Left cardiac atrium (tissue), 4 donors: ENCODE data around the gene NPPB. TPM values are rescaled to one million over a fixed set of nuclear protein-coding genes. Genes with fewer than 3 reads are reported as not detected.
A peak's percentile ranks its signal among the peaks of the same experiment; 100 is the strongest.
"Not testable (repeated sequence)": the region's sequence is repeated elsewhere in the genome, so short reads cannot be mapped to it uniquely, and the experiment has no call there.

Experiments
- ATAC-seq, 2 donors: fragments of 200-7000 bp; cut with Tn5 transposase; one replicate each; pipeline ENCODE4 v1.9.1; 2020; ENCODE audit warnings: mild to moderate bottlenecking in 2 of 2, moderate library complexity in 2 of 2
- DNase-seq: peaks from one replicate; pipeline ENCODE4 v3.0.0-alpha.2; 2020
- intact Hi-C, 2 donors: fragments of 100-400 bp; cut with DNase I; formaldehyde crosslinking; loops; one replicate each; pipeline versions ENCODE4 v1.14.1 to v1.15.1; 2022 to 2023
- long read RNA-seq: library from polyadenylated mRNA; unstranded; transcript quantifications from one replicate; pipeline ENCODE4 v2.0.0, GENCODE V29; 2021
- total RNA-seq, 2 donors: library from RNA; stranded (reverse); fragmentation: NEBNext Ultra II Directional; extraction: Animal tissue kit (Norgen Biotek cat#: 25700); gene quantifications; one replicate each; pipeline ENCODE4 v1.2.1, GENCODE V29; 2021
- donor health status: DM: no; HTN: yes; CAD: no.
- donor health status: DM: no; HTN: yes; CAD: no; lungs with severe emphysema.
- donor health status: DM: yes; HTN: yes; CAD: no.
- donor health status: Dilated cardiomyopathy.

The NPPB gene
- 1,000 to 10,000 TPM in 1 of 2 donors, 100 to 1,000 TPM in 1; 368 to 4,414 TPM for total RNA-seq
- long read RNA-seq, transcript NPPB-201 (3 exons, 694 nt): major isoform, 136 of 149 reads
- long read RNA-seq, partial matches to known transcripts: 3 of 149 reads
- long read RNA-seq, other reads (novel, unspliced or antisense): 10 of 149 reads

GRCh38 chr1:11858613-11858967, at the start of gene NPPB:
Gene NPPB, minus strand, starts transcription at chr1:11858945. Its CDS starts 112 bp downstream, at chr1:11858833.
- ATAC-seq (no peak), DNase-seq (no peak)
- intact Hi-C loops: loop anchor here in 1 of 2 donors (2.0 kb wide), 1 partner anchor 48 kb away; no protein-coding TSS in a partner anchor

- intact Hi-C loops: loop anchor here in 1 of 2 donors (1.0 kb wide), 1 partner anchor 72 kb away; the partner anchor contains the start of gene MFN2
- ATAC-seq (peak; percentile 76 to 83), DNase-seq (peak; percentile 51)
Measured at GRCh38 chr1:11908095-11908675, 49.4 kb upstream of the NPPB start.

DNA sequence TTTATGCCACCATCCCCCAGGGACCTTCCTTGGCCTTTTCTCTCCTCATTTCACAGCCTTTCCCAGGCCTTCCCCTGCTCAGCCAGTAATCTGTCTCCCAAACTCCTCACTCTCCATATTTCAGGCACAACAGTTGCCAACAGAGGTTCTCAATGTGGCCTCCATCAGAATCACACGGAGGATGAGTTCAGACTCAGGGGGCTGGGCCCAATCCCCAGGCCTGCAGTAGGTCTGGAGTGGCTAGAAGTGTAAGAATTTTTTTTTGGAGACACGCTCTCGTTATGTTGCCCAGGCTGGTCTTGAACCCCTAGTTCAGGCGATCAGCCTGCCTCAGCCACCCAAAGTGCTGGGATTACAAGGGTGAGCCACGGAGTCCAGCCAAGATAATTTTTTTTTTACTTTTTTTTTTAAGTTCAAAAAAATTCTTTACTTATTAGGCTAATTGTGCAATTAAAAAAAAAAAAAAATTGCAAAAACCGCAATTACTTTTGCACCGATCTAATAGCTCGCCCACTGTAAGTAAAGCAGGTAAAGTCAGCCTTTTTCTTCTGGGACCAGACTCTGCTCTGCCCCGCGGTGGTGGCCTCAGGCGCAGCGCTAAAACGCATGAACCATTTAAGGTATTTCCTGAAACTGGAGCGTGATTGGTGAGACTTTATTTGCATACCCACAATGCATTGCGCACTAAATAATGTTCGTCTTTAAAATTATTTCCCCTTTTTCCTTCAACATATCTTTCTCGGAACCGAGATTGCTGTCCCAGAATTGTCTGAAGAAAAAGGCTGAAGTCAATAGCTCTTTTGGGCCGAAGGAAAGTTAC, 48.7 kb upstream of the NPPB start:
- ATAC-seq (peak; percentile 76 to 88), DNase-seq (peak; percentile 91)
- intact Hi-C loops: loop anchor here in 1 of 2 donors (1.0 to 2.0 kb wide), 2 partner anchors 49 to 73 kb away; partner anchors contain the start of genes MFN2 and NPPB

- DNase-seq (no peak), ATAC-seq (no peak)
- intact Hi-C loops: loop anchor here in 1 of 2 donors (2.0 kb wide), 1 partner anchor 48 kb away; the partner anchor contains the start of gene NPPB
Measured at GRCh38 chr1:11906870-11907269, 48.1 kb upstream of the NPPB start.

DNA sequence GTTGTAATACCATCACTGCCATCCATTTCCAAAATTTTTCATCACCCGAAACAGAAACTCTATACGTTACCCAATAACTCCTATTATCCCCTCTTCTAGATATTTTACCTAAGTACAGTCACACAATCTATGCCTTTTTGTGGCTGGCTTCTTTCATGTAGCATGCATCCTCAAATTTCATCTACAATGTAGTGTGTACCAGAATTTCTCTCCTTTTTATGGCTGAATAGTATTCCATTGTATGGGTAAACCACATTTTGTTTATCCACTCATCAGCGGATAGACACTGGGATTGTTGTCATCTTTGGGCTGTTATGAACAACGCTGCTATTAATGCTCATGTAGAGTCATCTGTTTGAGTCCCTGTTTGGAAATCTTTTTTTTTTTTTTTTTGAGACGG, 46.2 kb upstream of the NPPB start:
- DNase-seq: no peak
- ATAC-seq: no peak
- intact Hi-C loops: no loop called here

DNA sequence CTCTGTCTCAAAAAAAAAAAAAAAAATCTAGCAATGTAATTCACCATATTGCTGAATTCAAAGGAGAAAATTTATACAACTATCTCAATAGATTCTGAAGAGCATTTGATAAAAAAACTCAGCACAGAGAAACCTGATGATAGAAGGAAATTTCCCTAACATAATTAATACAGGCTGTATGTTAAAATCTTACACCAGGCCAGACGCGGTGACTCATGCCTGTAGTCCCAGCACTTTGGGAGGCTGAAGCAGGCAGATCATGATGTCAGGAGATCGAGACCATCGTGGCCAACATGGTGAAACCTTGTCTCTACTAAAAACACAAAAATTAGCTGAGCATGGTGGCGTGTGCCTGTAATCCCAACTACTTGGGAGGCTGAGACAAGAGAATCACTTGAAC, 45.4 kb upstream of the NPPB start:
- intact Hi-C loops, ATAC-seq: not testable (repeated sequence)

GRCh38 chr1:11903210-11903609, 44.5 kb upstream of the NPPB start:
- no peak for ATAC-seq
- no peak for DNase-seq
- intact Hi-C loops: no loop called here

More for the DNA sequence above, 45.4 kb upstream of the NPPB start:
- not testable (repeated sequence) for DNase-seq

GRCh38 chr1:11901446-11901845, 42.7 kb upstream of the NPPB start:
- DNase-seq, intact Hi-C loops, ATAC-seq: not testable (repeated sequence)

GRCh38 chr1:11898831-11899467, 40.2 kb upstream of the NPPB start:
- DNase-seq (no peak), ATAC-seq (peak; percentile 44 to 59)
- intact Hi-C loops: no loop called here

- ATAC-seq (no peak), DNase-seq (no peak)
- intact Hi-C loops: no loop called here
Measured at GRCh38 chr1:11898086-11898785, 39.5 kb upstream of the NPPB start.

- not testable (repeated sequence) for ATAC-seq
- intact Hi-C loops: loop anchor here in 1 of 2 donors (1.0 kb wide), 1 partner anchor 56 kb away; no protein-coding TSS in a partner anchor
Measured at GRCh38 chr1:11894501-11894900, 35.8 kb upstream of the NPPB start.

DNA sequence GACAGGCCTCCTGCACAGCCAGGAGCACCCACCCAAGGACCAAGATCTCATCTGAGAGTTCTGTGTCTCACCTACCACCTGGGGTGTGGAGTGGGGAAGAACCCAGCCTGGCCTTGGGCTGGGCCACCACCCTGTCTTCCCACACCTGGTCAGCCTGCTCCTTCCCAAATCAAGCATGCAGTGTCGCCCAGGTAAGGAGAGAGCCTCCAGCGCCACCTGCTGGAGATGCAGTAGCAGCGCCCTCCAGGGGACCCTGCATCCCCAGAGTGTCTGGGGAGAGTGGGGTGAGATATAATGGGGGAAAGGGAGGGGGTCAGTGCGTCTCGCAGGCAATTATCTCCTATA, 35.1 kb upstream of the NPPB start:
- no peak for DNase-seq
- ATAC-seq: peak; percentile 85 to 89
- intact Hi-C loops: loop anchor here (1.0 to 2.0 kb wide), 2 partner anchors 55 to 56 kb away; no protein-coding TSS in a partner anchor

More at GRCh38 chr1:11894501-11894900, 35.8 kb upstream of the NPPB start:
- DNase-seq: not testable (repeated sequence)

DNA sequence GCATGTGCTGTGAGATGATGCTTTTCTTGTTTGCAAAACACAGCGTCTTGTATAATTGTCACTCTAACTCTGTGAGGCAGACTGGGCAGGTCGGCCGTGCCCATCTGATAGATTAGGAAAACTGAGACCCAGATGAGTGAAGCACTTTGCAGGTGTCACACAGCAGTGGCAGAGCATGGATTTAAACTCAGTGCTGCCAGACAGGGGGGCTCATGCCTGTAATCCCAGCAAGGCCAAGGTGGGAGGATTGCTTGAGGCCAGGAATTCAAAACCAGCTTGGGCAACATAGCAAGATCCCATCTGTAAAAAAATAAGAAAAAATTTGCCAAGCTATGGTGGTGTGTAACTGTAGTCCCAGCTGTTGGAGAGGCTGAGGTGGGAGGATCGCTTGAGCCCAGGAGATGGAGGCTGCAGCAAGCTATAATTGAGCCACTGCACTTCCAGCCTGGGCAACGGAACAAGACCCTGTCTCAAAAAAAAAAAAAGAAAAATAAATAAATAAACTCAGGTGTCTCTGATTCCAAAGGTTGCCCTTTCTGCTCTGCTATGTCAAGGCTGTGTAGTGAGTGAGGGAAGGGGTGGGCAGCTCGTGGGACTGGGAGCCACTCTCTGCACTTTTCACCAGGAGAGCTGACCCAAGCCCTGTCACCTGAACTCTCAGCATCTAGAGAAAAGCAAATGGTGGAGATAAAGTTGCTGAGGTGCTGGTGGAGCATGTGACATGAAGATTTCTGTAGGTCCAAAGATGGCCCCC, 32.9 kb upstream of the NPPB start:
- no peak for ATAC-seq
- intact Hi-C loops: loop anchor here in 1 of 2 donors (2.0 kb wide), 1 partner anchor 53 kb away; no protein-coding TSS in a partner anchor
- DNase-seq: no peak

GRCh38 chr1:11888877-11889208, 30.1 kb upstream of the NPPB start:
- ATAC-seq (no peak), DNase-seq (no peak)
- intact Hi-C loops: no loop called here

DNA sequence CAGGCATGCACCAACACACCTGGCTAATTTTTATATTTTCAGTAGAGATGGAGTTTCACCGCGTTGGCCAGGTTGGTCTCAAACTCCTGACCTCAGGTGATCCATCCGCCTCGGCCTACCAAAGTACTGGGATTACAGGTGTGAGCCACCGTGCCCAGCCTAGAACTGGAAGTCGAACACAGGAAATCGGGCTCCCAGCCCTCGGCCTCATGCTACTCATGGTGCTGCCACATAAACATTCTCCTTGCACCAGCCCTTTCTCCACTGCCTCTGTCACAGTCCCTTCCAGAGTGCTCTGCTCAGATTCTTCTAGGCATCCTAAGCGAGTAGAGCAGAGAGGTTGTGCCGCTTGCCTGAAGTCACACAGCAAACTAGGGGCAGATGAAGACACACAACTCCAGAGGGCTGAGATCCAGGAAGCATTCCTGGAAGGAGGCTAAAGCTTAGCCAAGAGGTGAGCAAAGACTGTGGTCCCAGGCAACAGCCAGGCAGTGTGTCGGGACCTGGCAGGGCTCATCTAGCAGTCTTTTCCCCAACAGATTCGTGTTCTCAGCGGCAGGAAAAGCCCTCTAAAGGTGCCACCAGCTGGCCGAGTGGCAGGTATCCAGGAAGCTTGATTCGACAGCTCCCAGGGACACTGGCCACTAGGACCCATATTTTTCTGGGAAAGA, 29.6 kb upstream of the NPPB start:
- no peak for ATAC-seq
- intact Hi-C loops: no loop called here
- DNase-seq: no peak

- ATAC-seq (no peak), DNase-seq (no peak)
- intact Hi-C loops: loop anchor here in 1 of 2 donors (2.0 kb wide), 1 partner anchor 39 kb away; no protein-coding TSS in a partner anchor
Measured at GRCh38 chr1:11887666-11888007, 28.9 kb upstream of the NPPB start.

GRCh38 chr1:11886986-11887665, 28.4 kb upstream of the NPPB start:
- DNase-seq (peak; percentile 85), ATAC-seq (peak; percentile 79 to 85)
- intact Hi-C loops: loop anchor here in 1 of 2 donors (2.0 kb wide), 1 partner anchor 38 kb away; no protein-coding TSS in a partner anchor
